Right atrium auricular region (tissue), 2 donors: ENCODE measurements around the gene DPYD. TPM values are rescaled to one million over a fixed set of nuclear protein-coding genes. Genes with fewer than 3 reads are reported as not detected.

Source experiments
- DNase-seq: peaks from one replicate; pipeline ENCODE4 v3.0.0-alpha.2; 2019; ENCODE audit warnings: low spot score
- H3K27ac ChIP-seq, 2 donors: fragments of 200-600 bp; sonication (generic); 1 replicate in 1 of 2; 2 replicates in 1 of 2; pipeline ENCODE4 v1.5.1; 2016 to 2019
- H3K27me3 ChIP-seq, 2 donors: fragments of 200-600 bp; sonication (generic); one replicate each; pipeline versions ENCODE4 v1.5.1 to v1.6.0; 2017 to 2019
- H3K36me3 ChIP-seq: fragments of 200-600 bp; sonication (generic); one replicate; pipeline ENCODE4 v1.5.1; 2016
- H3K4me1 ChIP-seq, 2 donors: fragments of 200-600 bp; sonication (generic); one replicate each; pipeline versions ENCODE4 v1.5.1 to v1.6.0; 2017 to 2019
- H3K4me3 ChIP-seq, 2 donors: fragments of 200-600 bp; sonication (generic); 1 replicate in 1 of 2; 2 replicates in 1 of 2; pipeline ENCODE4 v1.5.1; 2017 to 2019; ENCODE audit warnings: mild to moderate bottlenecking in 1 of 2, moderate library complexity in 1 of 2
- H3K9me3 ChIP-seq, 2 donors: fragments of 200-600 bp; sonication (generic); one replicate each; pipeline ENCODE4 v1.5.1; 2019
- total RNA-seq, 2 donors: library from RNA; depleted of rRNA; stranded (reverse); fragments of >200 nt; gene quantifications; one replicate each; pipeline ENCODE4 v1.1.0, GENCODE V29; 2016
- TF ChIP-seq, protein P1 (sequence below), 2 donors: fragments of 200-600 bp; sonication (generic); IDR thresholded peaks; one replicate each; pipeline ENCODE4 v1.5.1; 2019; ENCODE audit warnings: antibody characterized with exemption in 2 of 2

The DPYD gene
- total RNA-seq, 2 donors from 2014 or later: 11.3 to 14.5 TPM

GRCh38 chr1:97875996-97876395 is 44.8 kb downstream of the DPYD start:
- no peak overlapping the region for H3K4me3 ChIP-seq
- TF ChIP-seq, protein P1, sequence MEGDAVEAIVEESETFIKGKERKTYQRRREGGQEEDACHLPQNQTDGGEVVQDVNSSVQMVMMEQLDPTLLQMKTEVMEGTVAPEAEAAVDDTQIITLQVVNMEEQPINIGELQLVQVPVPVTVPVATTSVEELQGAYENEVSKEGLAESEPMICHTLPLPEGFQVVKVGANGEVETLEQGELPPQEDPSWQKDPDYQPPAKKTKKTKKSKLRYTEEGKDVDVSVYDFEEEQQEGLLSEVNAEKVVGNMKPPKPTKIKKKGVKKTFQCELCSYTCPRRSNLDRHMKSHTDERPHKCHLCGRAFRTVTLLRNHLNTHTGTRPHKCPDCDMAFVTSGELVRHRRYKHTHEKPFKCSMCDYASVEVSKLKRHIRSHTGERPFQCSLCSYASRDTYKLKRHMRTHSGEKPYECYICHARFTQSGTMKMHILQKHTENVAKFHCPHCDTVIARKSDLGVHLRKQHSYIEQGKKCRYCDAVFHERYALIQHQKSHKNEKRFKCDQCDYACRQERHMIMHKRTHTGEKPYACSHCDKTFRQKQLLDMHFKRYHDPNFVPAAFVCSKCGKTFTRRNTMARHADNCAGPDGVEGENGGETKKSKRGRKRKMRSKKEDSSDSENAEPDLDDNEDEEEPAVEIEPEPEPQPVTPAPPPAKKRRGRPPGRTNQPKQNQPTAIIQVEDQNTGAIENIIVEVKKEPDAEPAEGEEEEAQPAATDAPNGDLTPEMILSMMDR (IDR thresholded peaks at IDR 0.05): no peak
- H3K4me1 ChIP-seq: no peaks in the 10 kb centered on the region
- H3K27ac ChIP-seq: no peak overlapping the region
- no peaks in the 10 kb centered on the region for H3K9me3 ChIP-seq
- no peaks in the 10 kb centered on the region for H3K27me3 ChIP-seq
- DNase-seq: no peak
- peaks cover 4% of the 10 kb centered on the region for H3K36me3 ChIP-seq

GRCh38 chr1:97870589-97870988 is 50.2 kb downstream of the DPYD start:
- no peak overlapping the region for H3K27ac ChIP-seq
- TF ChIP-seq, protein P1 (IDR thresholded peaks at IDR 0.05): no peak

GRCh38 chr1:97869441-97869840 is 51.4 kb downstream of the DPYD start:
- H3K9me3 ChIP-seq: peaks cover 0 to 3% of the 10 kb centered on the region in 2 donors
- no peaks in the 10 kb centered on the region for H3K4me1 ChIP-seq
- TF ChIP-seq, protein P1 (IDR thresholded peaks at IDR 0.05): no peak
- no peak overlapping the region for H3K27ac ChIP-seq
- no peak for DNase-seq
- no peak overlapping the region for H3K4me3 ChIP-seq
- H3K36me3 ChIP-seq: no peaks in the 10 kb centered on the region
- H3K27me3 ChIP-seq: no peaks in the 10 kb centered on the region

More at GRCh38 chr1:97870589-97870988, 50.2 kb downstream of the DPYD start:
- Histone ChIP-seq H3K36me3 (no peaks in the 10 kb centered on the region), H3K4me3 (no peak overlapping the region), H3K4me1 (no peaks in the 10 kb centered on the region), H3K9me3 (peaks cover 0 to 3% of the 10 kb centered on the region in 2 donors), H3K27me3 (no peaks in the 10 kb centered on the region)
- DNase-seq: no peak

DNA sequence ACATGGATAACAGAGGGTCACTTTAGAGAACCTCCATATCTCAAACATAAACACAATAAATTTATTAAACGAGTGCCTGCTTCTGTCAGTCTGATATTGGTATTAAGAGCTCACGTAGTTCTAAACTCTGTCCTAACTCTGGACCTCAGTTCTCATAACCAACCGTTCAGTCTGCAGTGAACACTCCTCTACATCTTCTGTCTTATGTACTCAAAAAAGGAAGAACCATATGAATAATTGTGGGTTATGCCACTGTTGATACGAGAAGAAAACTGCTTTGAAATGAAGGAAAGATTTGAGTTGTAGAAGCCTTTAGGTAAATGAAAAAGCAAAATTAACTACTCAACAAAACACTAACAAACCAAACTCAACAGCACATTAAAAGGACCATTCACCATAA is 53.7 kb downstream of the DPYD start:
- Histone ChIP-seq H3K27ac (no peak overlapping the region), H3K9me3 (peaks cover 0 to 3% of the 10 kb centered on the region in 2 donors), H3K4me1 (no peaks in the 10 kb centered on the region), H3K36me3 (no peaks in the 10 kb centered on the region), H3K4me3 (no peak overlapping the region), H3K27me3 (no peaks in the 10 kb centered on the region)
- TF ChIP-seq, protein P1 (IDR thresholded peaks at IDR 0.05): no peak
- DNase-seq: no peak

GRCh38 chr1:97864615-97865014 is 56.2 kb downstream of the DPYD start:
- no peaks in the 10 kb centered on the region for H3K36me3 ChIP-seq
- H3K27ac ChIP-seq: no peak overlapping the region
- no peak overlapping the region for H3K4me3 ChIP-seq
- no peaks in the 10 kb centered on the region for H3K27me3 ChIP-seq
- no peaks in the 10 kb centered on the region for H3K4me1 ChIP-seq
- no peak for DNase-seq
- peaks cover 0 to 3% of the 10 kb centered on the region in 2 donors for H3K9me3 ChIP-seq
- TF ChIP-seq, protein P1 (IDR thresholded peaks at IDR 0.05): no peak

GRCh38 chr1:97853221-97853620 is 67.6 kb downstream of the DPYD start:
- H3K9me3 ChIP-seq: no peaks in the 10 kb centered on the region
- H3K4me3 ChIP-seq: no peak overlapping the region
- no peaks in the 10 kb centered on the region for H3K36me3 ChIP-seq
- no peaks in the 10 kb centered on the region for H3K27me3 ChIP-seq
- DNase-seq: no peak
- H3K27ac ChIP-seq: no peak overlapping the region
- peaks cover 4 to 17% of the 10 kb centered on the region in 2 donors for H3K4me1 ChIP-seq
- TF ChIP-seq, protein P1 (IDR thresholded peaks at IDR 0.05): no peak
